ENCODE data around the gene MCC.

Gene MCC

GRCh38 chr5:113064806-113065205 is 423.4 kb downstream of the MCC start:
- Mint-ChIP-seq H3K27me3 (no peaks in the 10 kb centered on the region), H3K27ac (no peak overlapping the region), H3K4me3 (no peak overlapping the region), H3K36me3 (ENCODE audit: low read depth) (no peaks in the 10 kb centered on the region), H3K9me3 (no peaks in the 10 kb centered on the region), H3K4me1 (ENCODE audit: low read depth) (peaks cover 28% of the 10 kb centered on the region)

GRCh38 chr5:113063927-113064326 is 424.3 kb downstream of the MCC start:
- Mint-ChIP-seq H3K4me3 (no peak overlapping the region), H3K36me3 (ENCODE audit: low read depth) (no peaks in the 10 kb centered on the region), H3K27me3 (no peaks in the 10 kb centered on the region), H3K4me1 (ENCODE audit: low read depth) (peaks cover 37% of the 10 kb centered on the region), H3K27ac (no peak overlapping the region), H3K9me3 (no peaks in the 10 kb centered on the region)

- Mint-ChIP-seq H3K27me3 (no peaks in the 10 kb centered on the region), H3K27ac (no peak overlapping the region), H3K9me3 (no peaks in the 10 kb centered on the region), H3K4me3 (no peak overlapping the region), H3K36me3 (ENCODE audit: low read depth) (no peaks in the 10 kb centered on the region), H3K4me1 (ENCODE audit: low read depth) (peaks cover 37% of the 10 kb centered on the region)
Observed at GRCh38 chr5:113062869-113063508, 425.3 kb downstream of the MCC start.

GRCh38 chr5:113061846-113062780 is 426.1 kb downstream of the MCC start:
- H3K36me3 Mint-ChIP-seq (ENCODE audit: low read depth): no peaks in the 10 kb centered on the region
- no peaks in the 10 kb centered on the region for H3K27me3 Mint-ChIP-seq
- no peak overlapping the region for H3K27ac Mint-ChIP-seq
- H3K4me1 Mint-ChIP-seq (ENCODE audit: low read depth): peaks cover 37% of the 10 kb centered on the region
- no peaks in the 10 kb centered on the region for H3K9me3 Mint-ChIP-seq
- no peak overlapping the region for H3K4me3 Mint-ChIP-seq

GRCh38 chr5:113060408-113061025 is 427.7 kb downstream of the MCC start:
- Mint-ChIP-seq H3K27me3 (no peaks in the 10 kb centered on the region), H3K4me3 (no peak overlapping the region), H3K27ac (no peak overlapping the region), H3K4me1 (ENCODE audit: low read depth) (peaks cover 37% of the 10 kb centered on the region), H3K9me3 (no peaks in the 10 kb centered on the region), H3K36me3 (ENCODE audit: low read depth) (no peaks in the 10 kb centered on the region)

- Mint-ChIP-seq H3K9me3 (no peaks in the 10 kb centered on the region), H3K4me3 (no peak overlapping the region), H3K27ac (no peak overlapping the region), H3K27me3 (no peaks in the 10 kb centered on the region), H3K4me1 (ENCODE audit: low read depth) (peaks cover 37% of the 10 kb centered on the region), H3K36me3 (ENCODE audit: low read depth) (no peaks in the 10 kb centered on the region)
Observed at GRCh38 chr5:113059232-113060040, 428.8 kb downstream of the MCC start.

- Mint-ChIP-seq H3K36me3 (ENCODE audit: low read depth) (no peaks in the 10 kb centered on the region), H3K4me3 (no peak overlapping the region), H3K4me1 (ENCODE audit: low read depth) (peaks cover 37% of the 10 kb centered on the region), H3K27ac (no peak overlapping the region), H3K27me3 (no peaks in the 10 kb centered on the region), H3K9me3 (no peaks in the 10 kb centered on the region)
Observed at GRCh38 chr5:113058706-113059226, 429.5 kb downstream of the MCC start.

- Mint-ChIP-seq H3K27ac (no peak overlapping the region), H3K4me1 (ENCODE audit: low read depth) (peaks cover 35% of the 10 kb centered on the region), H3K27me3 (no peaks in the 10 kb centered on the region), H3K4me3 (no peak overlapping the region), H3K36me3 (ENCODE audit: low read depth) (no peaks in the 10 kb centered on the region), H3K9me3 (no peaks in the 10 kb centered on the region)
Observed at GRCh38 chr5:113058269-113058668, 430.0 kb downstream of the MCC start.

GRCh38 chr5:113057557-113057984 is 430.7 kb downstream of the MCC start:
- H3K27me3 Mint-ChIP-seq: no peaks in the 10 kb centered on the region

GRCh38 chr5:113056988-113057387 is 431.3 kb downstream of the MCC start:
- Mint-ChIP-seq H3K27me3 (no peaks in the 10 kb centered on the region), H3K36me3 (ENCODE audit: low read depth) (no peaks in the 10 kb centered on the region), H3K4me3 (no peak overlapping the region), H3K27ac (peak overlapping the region; percentile 58), H3K4me1 (ENCODE audit: low read depth) (peaks cover 23% of the 10 kb centered on the region), H3K9me3 (no peaks in the 10 kb centered on the region)

More at GRCh38 chr5:113057557-113057984, 430.7 kb downstream of the MCC start:
- Mint-ChIP-seq H3K9me3 (no peaks in the 10 kb centered on the region), H3K27ac (no peak overlapping the region), H3K4me1 (ENCODE audit: low read depth) (peaks cover 28% of the 10 kb centered on the region), H3K4me3 (no peak overlapping the region), H3K36me3 (ENCODE audit: low read depth) (no peaks in the 10 kb centered on the region)

GRCh38 chr5:113054899-113055298 is 433.4 kb downstream of the MCC start:
- no peaks in the 10 kb centered on the region for H3K9me3 Mint-ChIP-seq
- H3K4me3 Mint-ChIP-seq: no peak overlapping the region
- no peak overlapping the region for H3K27ac Mint-ChIP-seq
- no peaks in the 10 kb centered on the region for H3K36me3 Mint-ChIP-seq (ENCODE audit: low read depth)
- H3K4me1 Mint-ChIP-seq (ENCODE audit: low read depth): peaks cover 15% of the 10 kb centered on the region
- H3K27me3 Mint-ChIP-seq: no peaks in the 10 kb centered on the region

GRCh38 chr5:113053511-113053995 is 434.7 kb downstream of the MCC start:
- Mint-ChIP-seq H3K4me1 (ENCODE audit: low read depth) (peaks cover 5% of the 10 kb centered on the region), H3K27me3 (no peaks in the 10 kb centered on the region), H3K4me3 (no peak overlapping the region), H3K9me3 (no peaks in the 10 kb centered on the region), H3K36me3 (ENCODE audit: low read depth) (no peaks in the 10 kb centered on the region), H3K27ac (no peak overlapping the region)

- no peaks in the 10 kb centered on the region for H3K36me3 Mint-ChIP-seq (ENCODE audit: low read depth)
- H3K27me3 Mint-ChIP-seq: no peaks in the 10 kb centered on the region
- H3K4me3 Mint-ChIP-seq: no peak overlapping the region
- no peaks in the 10 kb centered on the region for H3K9me3 Mint-ChIP-seq
- no peak overlapping the region for H3K27ac Mint-ChIP-seq
- H3K4me1 Mint-ChIP-seq (ENCODE audit: low read depth): peaks cover 5% of the 10 kb centered on the region
Observed at GRCh38 chr5:113052041-113052795, 436.0 kb downstream of the MCC start.
